Hematopoietic multipotent progenitor cell (in vitro differentiated cells): Measurements from ENCODE around the gene WNT9B. TPM values are rescaled to one million over a fixed set of nuclear protein-coding genes. Genes with fewer than 3 reads are reported as not detected.

ENCODE experiments used
- small RNA-seq: library from RNA; depleted of rRNA; stranded (forward); fragments of <200 nt; gene quantifications from one replicate; pipeline ENCODE3, GENCODE V24; 2012
- total RNA-seq: library from RNA; depleted of rRNA; stranded (reverse); fragments of >200 nt; gene quantifications from one replicate; pipeline ENCODE4 v1.2.3, GENCODE V29; 2012

Gene WNT9B
- total RNA-seq, 1 donor: under 0.01 TPM

Small RNA genes lying within 50 kb of the gene (small RNA-seq; reads per million reads assigned to genes)
- gene RNU6ATAC3P: not detected

Other genes starting within 250 kb of the WNT9B start
- gene WNT3, start 32.9 kb upstream of the WNT9B start, total RNA-seq: under 0.01 TPM
- gene GOSR2, start 71.6 kb downstream of the WNT9B start, total RNA-seq: 29.9 TPM
- 0.27 TPM for gene RPRML, start 127.7 kb downstream of the WNT9B start, total RNA-seq